ENCODE results near the gene ENAM. TPM values are rescaled to one million over a fixed set of nuclear protein-coding genes. Genes with fewer than 3 reads are reported as not detected.

Gene ENAM
- total RNA-seq, result under 1 TPM in 2 of 4 donors, not detected in 2; under 0.01 to 0.10 TPM

- WGBS, 2 donors, result 90% methylated on average over 2 of the region's 2 CpGs
- TF ChIP-seq, protein P1, sequence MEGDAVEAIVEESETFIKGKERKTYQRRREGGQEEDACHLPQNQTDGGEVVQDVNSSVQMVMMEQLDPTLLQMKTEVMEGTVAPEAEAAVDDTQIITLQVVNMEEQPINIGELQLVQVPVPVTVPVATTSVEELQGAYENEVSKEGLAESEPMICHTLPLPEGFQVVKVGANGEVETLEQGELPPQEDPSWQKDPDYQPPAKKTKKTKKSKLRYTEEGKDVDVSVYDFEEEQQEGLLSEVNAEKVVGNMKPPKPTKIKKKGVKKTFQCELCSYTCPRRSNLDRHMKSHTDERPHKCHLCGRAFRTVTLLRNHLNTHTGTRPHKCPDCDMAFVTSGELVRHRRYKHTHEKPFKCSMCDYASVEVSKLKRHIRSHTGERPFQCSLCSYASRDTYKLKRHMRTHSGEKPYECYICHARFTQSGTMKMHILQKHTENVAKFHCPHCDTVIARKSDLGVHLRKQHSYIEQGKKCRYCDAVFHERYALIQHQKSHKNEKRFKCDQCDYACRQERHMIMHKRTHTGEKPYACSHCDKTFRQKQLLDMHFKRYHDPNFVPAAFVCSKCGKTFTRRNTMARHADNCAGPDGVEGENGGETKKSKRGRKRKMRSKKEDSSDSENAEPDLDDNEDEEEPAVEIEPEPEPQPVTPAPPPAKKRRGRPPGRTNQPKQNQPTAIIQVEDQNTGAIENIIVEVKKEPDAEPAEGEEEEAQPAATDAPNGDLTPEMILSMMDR (IDR thresholded peaks at IDR 0.05), result no peak
- TF ChIP-seq POLR2A (IDR thresholded peaks at IDR 0.05), result no peak
These were observed at the start of gene ENAM for GRCh38 chr4:70628444-70628843. TSS of gene ENAM (plus strand) at chr4:70628744. CDS start at chr4:70629501, 757 bp downstream.

GRCh38 chr4:70581980-70582379 is 46.6 kb upstream of the ENAM start:
- no peak overlapping the region for H3K27ac ChIP-seq
- 95% methylated on average over 2 of the region's 2 CpGs for WGBS, 2 donors
- no peaks in the 10 kb centered on the region for H3K36me3 ChIP-seq
- no peak overlapping the region for H3K4me3 ChIP-seq (replicated peaks in 1 of 3)
- no peak for DNase-seq
- H3K27me3 ChIP-seq, result no peaks in the 10 kb centered on the region
- H3K4me1 ChIP-seq, result no peaks in the 10 kb centered on the region
- intact Hi-C loops (cut with DNase I), result no loop called here
- TF ChIP-seq POLR2A (IDR thresholded peaks at IDR 0.05), result no peak
- TF ChIP-seq, protein P1 (IDR thresholded peaks at IDR 0.05), result no peak
- H3K9me3 ChIP-seq, result no peaks in the 10 kb centered on the region

More at GRCh38 chr4:70628444-70628843, at the start of gene ENAM:
- Histone ChIP-seq H3K27me3 (no peaks in the 10 kb centered on the region), H3K4me3 (replicated peaks in 1 of 3) (no peak within 1 kb of the TSS), H3K27ac (no peak within 1 kb of the TSS), H3K9me3 (no peaks in the 10 kb centered on the region), H3K36me3 (no peaks in the 10 kb centered on the region), H3K4me1 (no peaks in the 10 kb centered on the region)
- no peak for DNase-seq
- intact Hi-C loops (cut with DNase I), result no loop called here

GRCh38 chr4:70583952-70584834 is 44.4 kb upstream of the ENAM start:
- TF ChIP-seq POLR2A (IDR thresholded peaks at IDR 0.05), result no peak
- TF ChIP-seq, protein P1 (IDR thresholded peaks at IDR 0.05), result no peak
- H3K9me3 ChIP-seq, result no peaks in the 10 kb centered on the region
- no peaks in the 10 kb centered on the region for H3K36me3 ChIP-seq
- H3K4me3 ChIP-seq (replicated peaks in 1 of 3), result no peak overlapping the region
- no peaks in the 10 kb centered on the region for H3K27me3 ChIP-seq
- WGBS, 2 donors, result 55 to 56% methylated on average over 9 of the region's 9 CpGs
- no peak overlapping the region for H3K27ac ChIP-seq
- H3K4me1 ChIP-seq, result no peaks in the 10 kb centered on the region
- DNase-seq, result no peak
- intact Hi-C loops (cut with DNase I), result no loop called here

DNA sequence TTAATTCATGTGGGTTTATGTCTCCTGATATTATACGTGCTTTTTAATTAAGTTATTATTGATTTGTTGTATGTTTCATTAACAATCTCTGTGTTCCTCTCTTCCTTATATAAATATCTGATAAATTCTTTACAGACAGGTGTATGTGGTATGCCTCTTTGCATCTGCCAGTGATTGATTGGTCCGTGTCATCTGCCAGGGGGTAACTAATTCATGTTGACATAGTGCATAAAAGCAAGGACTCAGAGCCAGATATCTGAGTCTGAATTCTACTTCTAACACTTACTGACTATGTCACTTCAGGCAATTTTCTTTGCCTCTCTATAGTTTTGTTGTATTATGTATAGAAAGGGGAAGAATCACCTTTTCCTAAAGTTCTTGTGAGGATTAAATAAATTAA is 41.7 kb upstream of the ENAM start:
- WGBS, 2 donors, result 75 to 80% methylated on average over 2 of the region's 2 CpGs
- intact Hi-C loops (cut with DNase I), result no loop called here
- TF ChIP-seq POLR2A (IDR thresholded peaks at IDR 0.05), result no peak
- TF ChIP-seq, protein P1 (IDR thresholded peaks at IDR 0.05), result no peak

DNA sequence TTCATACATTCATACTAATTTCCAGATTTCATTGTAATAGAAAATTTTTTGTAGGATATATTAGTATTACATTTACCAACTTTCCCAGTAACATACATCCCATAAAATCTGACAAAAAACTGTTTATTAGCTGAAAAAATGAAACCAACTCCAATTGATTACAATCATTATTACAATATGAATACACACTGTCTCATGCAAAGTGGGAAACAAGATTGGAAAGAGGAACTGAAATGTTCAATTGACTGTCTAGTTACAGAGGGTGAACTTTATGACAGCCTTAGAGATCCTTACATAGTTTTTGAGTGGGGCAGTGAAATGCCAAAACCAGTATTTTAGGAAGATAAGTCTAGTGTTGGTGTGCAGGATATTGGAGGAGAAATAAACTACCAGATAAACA is 38.8 kb upstream of the ENAM start:
- no peak overlapping the region for H3K4me3 ChIP-seq (replicated peaks in 1 of 3)
- DNase-seq, result no peak
- H3K27me3 ChIP-seq, result no peaks in the 10 kb centered on the region
- H3K27ac ChIP-seq, result no peak overlapping the region
- TF ChIP-seq, protein P1 (IDR thresholded peaks at IDR 0.05), result no peak
- no peaks in the 10 kb centered on the region for H3K9me3 ChIP-seq
- no peaks in the 10 kb centered on the region for H3K4me1 ChIP-seq
- intact Hi-C loops (cut with DNase I), result no loop called here
- H3K36me3 ChIP-seq, result no peaks in the 10 kb centered on the region

More for the DNA sequence above, 41.7 kb upstream of the ENAM start:
- Histone ChIP-seq H3K36me3 (no peaks in the 10 kb centered on the region), H3K4me1 (no peaks in the 10 kb centered on the region), H3K27ac (no peak overlapping the region), H3K4me3 (replicated peaks in 1 of 3) (no peak overlapping the region), H3K27me3 (no peaks in the 10 kb centered on the region), H3K9me3 (no peaks in the 10 kb centered on the region)
- DNase-seq, result no peak

All from thyroid gland (tissue), 4 donors.